Coronary artery (tissue), 2 donors: ENCODE data around the gene KRTAP6-2.

ENCODE experiments used
- DNase-seq: peaks from one replicate; pipeline ENCODE4 v3.0.0-alpha.2; 2017; ENCODE audit warnings: low spot score
- H3K27ac ChIP-seq, 2 donors: fragments of 200-600 bp; sonication (generic); one replicate each; pipeline ENCODE4 v1.5.1; 2016 to 2019
- H3K4me3 ChIP-seq: fragments of 200-600 bp; sonication (generic); 2 replicates; pipeline ENCODE4 v1.5.1; 2016; ENCODE audit warnings: mild to moderate bottlenecking, moderate library complexity
- TF ChIP-seq, protein P1 (sequence below): fragments of 200-600 bp; sonication (generic); IDR thresholded peaks from one replicate; pipeline ENCODE4 v1.5.1; 2019; ENCODE audit warnings: antibody characterized with exemption

Gene KRTAP6-2, protein sequence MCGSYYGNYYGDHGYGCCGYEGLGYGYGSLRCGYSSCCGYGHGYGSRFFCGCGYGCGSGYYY

DNA sequence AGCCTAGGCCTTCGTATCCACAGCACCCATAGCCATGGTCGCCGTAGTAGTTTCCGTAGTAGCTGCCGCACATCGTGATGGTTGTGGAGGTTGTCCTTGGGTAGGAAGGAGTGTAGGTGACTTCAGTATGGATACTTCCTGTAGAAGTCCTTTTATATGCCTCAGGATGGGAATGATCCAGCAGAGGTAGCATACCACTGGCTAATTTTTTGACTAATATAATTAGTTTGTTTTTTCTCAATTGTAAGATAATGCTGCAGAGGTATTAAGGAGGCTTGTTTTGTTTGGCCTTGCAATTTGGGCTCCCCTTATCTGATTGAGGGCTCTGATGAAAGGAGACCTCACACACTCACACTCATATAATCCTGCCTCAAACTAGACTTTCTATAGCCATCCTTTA lies at the start of gene KRTAP6-2:
KRTAP6-2 (minus strand) TSS at position 101 of the 400 bp plus-strand sequence; CDS start at position 73, 28 bp downstream.
- H3K27ac ChIP-seq: no peak within 1 kb of the TSS
- no peak for DNase-seq
- H3K4me3 ChIP-seq: no peak within 1 kb of the TSS
- TF ChIP-seq, protein P1, sequence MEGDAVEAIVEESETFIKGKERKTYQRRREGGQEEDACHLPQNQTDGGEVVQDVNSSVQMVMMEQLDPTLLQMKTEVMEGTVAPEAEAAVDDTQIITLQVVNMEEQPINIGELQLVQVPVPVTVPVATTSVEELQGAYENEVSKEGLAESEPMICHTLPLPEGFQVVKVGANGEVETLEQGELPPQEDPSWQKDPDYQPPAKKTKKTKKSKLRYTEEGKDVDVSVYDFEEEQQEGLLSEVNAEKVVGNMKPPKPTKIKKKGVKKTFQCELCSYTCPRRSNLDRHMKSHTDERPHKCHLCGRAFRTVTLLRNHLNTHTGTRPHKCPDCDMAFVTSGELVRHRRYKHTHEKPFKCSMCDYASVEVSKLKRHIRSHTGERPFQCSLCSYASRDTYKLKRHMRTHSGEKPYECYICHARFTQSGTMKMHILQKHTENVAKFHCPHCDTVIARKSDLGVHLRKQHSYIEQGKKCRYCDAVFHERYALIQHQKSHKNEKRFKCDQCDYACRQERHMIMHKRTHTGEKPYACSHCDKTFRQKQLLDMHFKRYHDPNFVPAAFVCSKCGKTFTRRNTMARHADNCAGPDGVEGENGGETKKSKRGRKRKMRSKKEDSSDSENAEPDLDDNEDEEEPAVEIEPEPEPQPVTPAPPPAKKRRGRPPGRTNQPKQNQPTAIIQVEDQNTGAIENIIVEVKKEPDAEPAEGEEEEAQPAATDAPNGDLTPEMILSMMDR: no peak

DNA sequence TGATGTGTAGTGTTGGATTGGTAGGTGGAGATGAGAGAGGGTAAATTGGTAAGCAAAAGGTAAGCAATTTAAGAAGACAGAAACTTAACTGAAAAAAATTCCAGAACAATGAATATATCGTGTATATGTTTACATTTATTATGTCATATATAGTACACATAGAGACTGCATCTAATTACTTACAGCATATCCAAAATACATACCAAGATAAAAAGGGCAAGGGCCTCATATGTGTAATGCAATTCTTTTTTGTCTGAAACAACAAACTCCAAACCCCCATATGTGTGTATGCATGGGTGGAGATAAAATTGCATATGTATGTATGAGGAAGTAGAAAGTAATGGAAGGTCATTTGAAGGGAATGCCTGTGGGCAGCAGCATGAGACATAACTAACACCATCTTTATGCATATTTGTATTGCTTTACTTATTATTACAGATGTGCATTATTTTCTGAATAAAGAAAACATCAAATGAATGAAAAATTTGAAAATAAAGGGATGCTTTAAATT lies 48.3 kb upstream of the KRTAP6-2 start:
- H3K27ac ChIP-seq: no peak overlapping the region
- no peak for DNase-seq
- no peak overlapping the region for H3K4me3 ChIP-seq
- TF ChIP-seq, protein P1: no peak

DNA sequence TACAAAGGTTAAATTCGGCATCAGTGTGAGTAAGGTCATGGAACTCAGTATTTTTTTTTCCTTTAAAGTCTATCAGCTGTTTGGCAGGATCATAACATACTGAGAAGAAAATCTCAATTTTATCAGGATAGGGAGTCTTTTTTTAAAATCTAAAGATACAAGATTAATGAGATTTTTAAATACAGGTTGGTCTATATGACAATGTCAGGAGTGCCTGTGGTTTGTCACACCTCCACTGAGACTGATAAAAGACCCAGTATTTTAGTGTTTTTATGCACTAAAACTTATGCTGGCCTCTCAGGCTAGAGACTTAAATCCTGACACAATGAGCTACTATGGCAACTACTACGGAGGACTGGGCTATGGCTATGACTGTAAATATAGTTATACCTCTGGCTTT lies 43.9 kb upstream of the KRTAP6-2 start, which contains the start of gene KRTAP20-3:
KRTAP20-3 (plus strand) TSS at position 301 of the 400 bp plus-strand sequence.
- Histone ChIP-seq H3K4me3 (no peak within 1 kb of the TSS), H3K27ac (no peak within 1 kb of the TSS)
- DNase-seq: no peak
- TF ChIP-seq, protein P1: no peak

DNA sequence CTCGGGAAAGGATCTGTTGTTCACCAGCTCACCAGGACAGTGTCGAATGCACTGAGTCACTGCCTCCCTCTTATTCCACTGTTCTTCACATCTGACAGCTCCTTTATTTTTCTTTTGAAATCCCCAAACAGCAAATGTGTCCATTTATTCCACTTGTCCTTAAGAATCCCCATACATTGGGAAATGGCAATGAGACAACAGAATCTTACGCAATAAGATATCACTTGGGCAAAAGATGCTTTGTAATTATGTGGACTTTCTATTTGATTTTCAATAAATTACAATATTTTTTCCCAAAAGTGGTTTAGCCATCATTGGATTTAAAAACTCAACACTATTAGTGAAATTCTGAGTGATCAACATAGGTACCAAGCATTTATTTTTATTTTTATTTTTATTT lies 40.0 kb upstream of the KRTAP6-2 start:
- no peak for DNase-seq
- H3K27ac ChIP-seq: no peak overlapping the region
- H3K4me3 ChIP-seq: no peak overlapping the region
- TF ChIP-seq, protein P1: no peak

DNA sequence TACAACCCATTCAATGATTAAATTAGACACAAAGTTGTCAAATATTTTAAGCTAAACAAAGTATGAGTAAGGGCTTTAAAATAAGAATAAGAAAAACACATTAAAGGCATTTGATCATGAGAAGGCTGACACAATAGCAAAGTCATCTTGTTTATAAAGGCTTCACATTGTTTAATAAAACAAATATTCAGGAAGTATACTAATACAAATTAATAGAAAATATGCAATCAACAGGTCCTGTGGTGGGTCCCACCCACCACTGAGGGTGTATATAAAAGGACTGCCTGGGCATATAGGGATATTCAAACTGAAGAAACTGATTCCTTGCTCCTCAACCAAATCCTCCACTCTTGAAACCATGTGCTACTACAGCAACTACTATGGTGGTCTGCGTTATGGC lies 36.2 kb upstream of the KRTAP6-2 start, which contains the start of gene KRTAP20-2:
KRTAP20-2 (plus strand) TSS at position 301 of the 400 bp plus-strand sequence; CDS start at position 359, 58 bp downstream.
- Histone ChIP-seq H3K27ac (no peak within 1 kb of the TSS), H3K4me3 (no peak within 1 kb of the TSS)
- no peak for DNase-seq
- TF ChIP-seq, protein P1: no peak

DNA sequence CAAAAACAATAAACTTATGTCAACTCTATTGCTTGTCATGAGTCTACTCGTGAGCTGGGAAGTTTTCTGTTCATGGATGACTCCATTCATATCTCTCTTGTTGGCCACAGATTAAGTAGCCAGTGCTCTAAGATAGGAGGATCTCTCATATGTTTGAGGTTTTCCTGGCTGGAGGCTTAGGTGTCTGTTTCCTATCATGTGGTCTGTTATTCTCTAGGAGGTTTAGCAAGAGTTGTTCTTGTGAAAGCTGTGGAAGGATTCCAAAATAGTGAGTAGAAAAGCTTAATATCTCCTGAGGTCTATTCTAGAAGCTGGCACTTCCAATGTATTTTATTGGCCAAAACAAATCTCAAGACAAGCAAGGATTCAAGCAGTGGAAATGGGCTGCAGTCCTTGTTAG lies 30.5 kb upstream of the KRTAP6-2 start:
- Histone ChIP-seq H3K27ac (no peak overlapping the region), H3K4me3 (no peak overlapping the region)
- TF ChIP-seq, protein P1: no peak
- no peak for DNase-seq

DNA sequence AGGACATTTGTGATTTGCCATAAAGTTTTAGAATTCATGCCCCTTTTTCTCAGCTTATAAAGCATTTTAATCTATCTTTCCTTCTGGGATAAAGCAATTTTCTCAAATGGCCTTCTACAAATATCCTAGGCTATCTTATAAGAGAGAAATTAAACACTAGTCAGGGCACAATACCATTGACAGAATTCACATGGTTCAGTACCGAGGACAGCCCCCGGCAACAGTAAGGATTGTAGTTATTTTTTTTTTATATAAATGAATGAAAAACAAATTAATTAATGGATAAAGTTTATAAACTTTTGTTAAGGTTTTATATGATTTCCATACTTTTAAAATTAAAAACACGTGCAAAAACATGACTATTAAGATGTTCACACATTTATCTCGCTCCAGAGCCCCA lies 29.4 kb upstream of the KRTAP6-2 start:
- Histone ChIP-seq H3K27ac (no peak overlapping the region), H3K4me3 (no peak overlapping the region)
- DNase-seq: no peak
- TF ChIP-seq, protein P1: no peak
